GM08714 (cell line): ENCODE data around the gene GRM1.

Experiments used
- H3K4me3 ChIP-seq: fragments of 200-500 bp; sonication (Bioruptor generic); 2 replicates; pipeline ENCODE4 v1.5.1; 2014; ENCODE audit warnings: mild to moderate bottlenecking, low read length, inconsistent platforms
- ZNF274 ChIP-seq: IDR thresholded peaks from 2 replicates; pipeline ENCODE4 v1.6.1; 2012; ENCODE audit warnings: mild to moderate bottlenecking, low read depth, low read length

The GRM1 gene

GRCh38 chr6:146472918-146473317 lies 444.1 kb downstream of the GRM1 start:
- TF ChIP-seq ZNF274 = no peak
- no peak overlapping the region for H3K4me3 ChIP-seq

GRCh38 chr6:146481527-146481926 lies 452.7 kb downstream of the GRM1 start:
- no peak for TF ChIP-seq ZNF274
- H3K4me3 ChIP-seq = no peak overlapping the region

- no peak for TF ChIP-seq ZNF274
- no peak overlapping the region for H3K4me3 ChIP-seq
Observed at GRCh38 chr6:146484411-146484810, 455.5 kb downstream of the GRM1 start.
